Erythroblast (primary cell): ENCODE measurements around the gene ATCAY.

Experiments used
- GATA1 ChIP-seq: IDR thresholded peaks from 2 replicates; pipeline ENCODE4 v1.6.1; 2011; ENCODE audit warnings: low read depth, mild to moderate bottlenecking, control low read depth, low read length, moderate library complexity
- POLR2A ChIP-seq: IDR thresholded peaks from 2 replicates; pipeline ENCODE4 v1.6.1; 2011; ENCODE audit warnings: mild to moderate bottlenecking, low read length

- TF ChIP-seq POLR2A (no peak), GATA1 (no peak)
Measured at GRCh38 chr19:3942790-3943409, 62.4 kb downstream of the ATCAY start.
